K562 (cell line): ENCODE results near the gene CCDC185.

Experiments used
- BHLHE40 ChIP-seq: IDR thresholded peaks from 2 replicates; pipeline ENCODE4 v1.6.1; 2011; ENCODE audit warnings: low read length, improper control_type of control experiment
- LARP7 ChIP-seq: fragments of 450-650 bp; IDR thresholded peaks from 2 replicates; pipeline ENCODE4 v1.6.1; 2016
- POLR2A ChIP-seq: fragments of 450-650 bp; conservative IDR thresholded peaks from 2 replicates; pipeline ENCODE4 v1.6.1; 2016
- POU5F1 ChIP-seq: fragments of 150-350 bp; IDR thresholded peaks from 2 replicates; pipeline ENCODE4 v1.6.1; 2014; ENCODE audit warnings: borderline replicate concordance, low read length, low read depth, mild to moderate bottlenecking; ENCODE audit not compliant: partially characterized antibody
- SMAD2 ChIP-seq: fragments of 150-350 bp; IDR thresholded peaks from 2 replicates; pipeline ENCODE4 v1.6.1; 2014; ENCODE audit warnings: low read depth, mild to moderate bottlenecking, low read length
- YBX1 ChIP-seq: fragments of 450-650 bp; IDR thresholded peaks from 2 replicates; pipeline ENCODE4 v1.7.1; 2016; ENCODE audit warnings: mild to moderate bottlenecking
- TF ChIP-seq, protein P1 (sequence below), 3 experiments: IDR thresholded peaks in 2 of 3; conservative IDR thresholded peaks in 1 of 3; 2 replicates each; pipeline ENCODE4 v1.5.1; 2011 to 2012; ENCODE audit warnings: low read length in 3 of 3, mild to moderate bottlenecking in 3 of 3, control low read depth in 2 of 3, improper control_type of control experiment in 1 of 3, inconsistent platforms in 1 of 3, low read depth in 1 of 3, mixed read lengths in 1 of 3, moderate library complexity in 1 of 3; ENCODE audit not compliant: insufficient read depth in 2 of 3

DNA sequence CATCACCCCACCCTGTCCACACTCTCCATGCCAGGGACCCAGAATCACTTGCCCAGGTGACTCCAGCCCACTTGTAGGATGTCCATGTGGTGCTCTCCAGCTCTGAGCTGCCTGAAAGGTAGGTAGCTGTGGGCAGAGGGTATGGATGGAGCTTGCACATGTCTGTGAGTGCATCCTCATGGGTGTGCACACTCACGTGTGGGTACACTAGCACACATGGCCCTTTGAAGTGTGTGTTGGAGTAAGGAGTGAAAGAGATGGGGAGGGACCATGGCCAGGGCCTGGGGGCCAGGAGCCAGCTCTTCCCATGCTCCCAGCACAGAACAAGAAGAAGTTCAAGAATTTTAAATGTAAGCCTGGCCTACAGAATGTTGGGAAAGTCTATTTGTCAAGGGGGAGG lies 50.2 kb downstream of the CCDC185 start:
- TF ChIP-seq LARP7, result no peak
- TF ChIP-seq, protein P1, sequence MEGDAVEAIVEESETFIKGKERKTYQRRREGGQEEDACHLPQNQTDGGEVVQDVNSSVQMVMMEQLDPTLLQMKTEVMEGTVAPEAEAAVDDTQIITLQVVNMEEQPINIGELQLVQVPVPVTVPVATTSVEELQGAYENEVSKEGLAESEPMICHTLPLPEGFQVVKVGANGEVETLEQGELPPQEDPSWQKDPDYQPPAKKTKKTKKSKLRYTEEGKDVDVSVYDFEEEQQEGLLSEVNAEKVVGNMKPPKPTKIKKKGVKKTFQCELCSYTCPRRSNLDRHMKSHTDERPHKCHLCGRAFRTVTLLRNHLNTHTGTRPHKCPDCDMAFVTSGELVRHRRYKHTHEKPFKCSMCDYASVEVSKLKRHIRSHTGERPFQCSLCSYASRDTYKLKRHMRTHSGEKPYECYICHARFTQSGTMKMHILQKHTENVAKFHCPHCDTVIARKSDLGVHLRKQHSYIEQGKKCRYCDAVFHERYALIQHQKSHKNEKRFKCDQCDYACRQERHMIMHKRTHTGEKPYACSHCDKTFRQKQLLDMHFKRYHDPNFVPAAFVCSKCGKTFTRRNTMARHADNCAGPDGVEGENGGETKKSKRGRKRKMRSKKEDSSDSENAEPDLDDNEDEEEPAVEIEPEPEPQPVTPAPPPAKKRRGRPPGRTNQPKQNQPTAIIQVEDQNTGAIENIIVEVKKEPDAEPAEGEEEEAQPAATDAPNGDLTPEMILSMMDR (IDR thresholded peaks at IDR 0.05 in 2 of 3, conservative IDR thresholded peaks at IDR 0.05 in 1 of 3; ENCODE audit: insufficient read depth in 2 of 3, low read depth in 1 of 3, low read length in 3 of 3), result no peak
- TF ChIP-seq SMAD2, result no peak
- no peak for TF ChIP-seq POU5F1
- no peak for TF ChIP-seq YBX1
- no peak for TF ChIP-seq POLR2A
- no peak for TF ChIP-seq BHLHE40
